ENCODE measurements around the gene MBL2. TPM values are rescaled to one million over a fixed set of nuclear protein-coding genes. Genes with fewer than 3 reads are reported as not detected.

The MBL2 gene
- total RNA-seq, 1 donor from 2014 or later: not detected

- H3K9ac ChIP-seq (ENCODE audit: low read depth in 1 of 3, low read length in 3 of 3): no peak overlapping the region
- H3K4me1 ChIP-seq (ENCODE audit: control insufficient read depth in 3 of 3, insufficient read depth in 3 of 3, low read length in 3 of 3): no peaks in the 10 kb centered on the region
- no peaks in the 10 kb centered on the region for H3K36me3 ChIP-seq (ENCODE audit: control insufficient read depth in 3 of 3, insufficient read depth in 3 of 3, low read length in 3 of 3)
- no peaks in the 10 kb centered on the region for H3K9me3 ChIP-seq (ENCODE audit: control insufficient read depth in 3 of 3, low read length in 3 of 3)
- H3K4me3 ChIP-seq (ENCODE audit: low read length in 3 of 3): no peak overlapping the region
- no peak overlapping the region for H3K27ac ChIP-seq (ENCODE audit: low read depth, low read length)
- no peaks in the 10 kb centered on the region for H3K27me3 ChIP-seq (ENCODE audit: control insufficient read depth in 3 of 3, insufficient read depth in 3 of 3, low read length in 3 of 3)
These were observed 29.9 kb downstream of the MBL2 start for GRCh38 chr10:52742731-52743130.

GRCh38 chr10:52741851-52742250 lies 30.7 kb downstream of the MBL2 start:
- H3K9ac ChIP-seq (ENCODE audit: low read depth in 1 of 3, low read length in 3 of 3): no peak overlapping the region
- no peak overlapping the region for H3K4me3 ChIP-seq (ENCODE audit: low read length in 3 of 3)
- no peaks in the 10 kb centered on the region for H3K36me3 ChIP-seq (ENCODE audit: control insufficient read depth in 3 of 3, insufficient read depth in 3 of 3, low read length in 3 of 3)

GRCh38 chr10:52740913-52741675 lies 31.5 kb downstream of the MBL2 start:
- Histone ChIP-seq H3K27ac (ENCODE audit: low read depth, low read length) (no peak overlapping the region), H3K9me3 (ENCODE audit: control insufficient read depth in 3 of 3, low read length in 3 of 3) (no peaks in the 10 kb centered on the region), H3K4me3 (ENCODE audit: low read length in 3 of 3) (no peak overlapping the region), H3K36me3 (ENCODE audit: control insufficient read depth in 3 of 3, insufficient read depth in 3 of 3, low read length in 3 of 3) (no peaks in the 10 kb centered on the region), H3K27me3 (ENCODE audit: control insufficient read depth in 3 of 3, insufficient read depth in 3 of 3, low read length in 3 of 3) (no peaks in the 10 kb centered on the region), H3K9ac (ENCODE audit: low read depth in 1 of 3, low read length in 3 of 3) (no peak overlapping the region), H3K4me1 (ENCODE audit: control insufficient read depth in 3 of 3, insufficient read depth in 3 of 3, low read length in 3 of 3) (no peaks in the 10 kb centered on the region)

More at GRCh38 chr10:52741851-52742250, 30.7 kb downstream of the MBL2 start:
- H3K27ac ChIP-seq (ENCODE audit: low read depth, low read length): no peak overlapping the region
- no peaks in the 10 kb centered on the region for H3K27me3 ChIP-seq (ENCODE audit: control insufficient read depth in 3 of 3, insufficient read depth in 3 of 3, low read length in 3 of 3)
- H3K9me3 ChIP-seq (ENCODE audit: control insufficient read depth in 3 of 3, low read length in 3 of 3): no peaks in the 10 kb centered on the region
- H3K4me1 ChIP-seq (ENCODE audit: control insufficient read depth in 3 of 3, insufficient read depth in 3 of 3, low read length in 3 of 3): no peaks in the 10 kb centered on the region

GRCh38 chr10:52740155-52740549 lies 32.4 kb downstream of the MBL2 start:
- Histone ChIP-seq H3K9ac (ENCODE audit: low read depth in 1 of 3, low read length in 3 of 3) (no peak overlapping the region), H3K4me3 (ENCODE audit: low read length in 3 of 3) (no peak overlapping the region), H3K4me1 (ENCODE audit: control insufficient read depth in 3 of 3, insufficient read depth in 3 of 3, low read length in 3 of 3) (no peaks in the 10 kb centered on the region), H3K27me3 (ENCODE audit: control insufficient read depth in 3 of 3, insufficient read depth in 3 of 3, low read length in 3 of 3) (no peaks in the 10 kb centered on the region), H3K9me3 (ENCODE audit: control insufficient read depth in 3 of 3, low read length in 3 of 3) (no peaks in the 10 kb centered on the region), H3K36me3 (ENCODE audit: control insufficient read depth in 3 of 3, insufficient read depth in 3 of 3, low read length in 3 of 3) (no peaks in the 10 kb centered on the region), H3K27ac (ENCODE audit: low read depth, low read length) (no peak overlapping the region)

GRCh38 chr10:52739380-52740154 lies 33.0 kb downstream of the MBL2 start:
- no peaks in the 10 kb centered on the region for H3K36me3 ChIP-seq (ENCODE audit: control insufficient read depth in 3 of 3, insufficient read depth in 3 of 3, low read length in 3 of 3)
- no peaks in the 10 kb centered on the region for H3K9me3 ChIP-seq (ENCODE audit: control insufficient read depth in 3 of 3, low read length in 3 of 3)
- H3K27ac ChIP-seq (ENCODE audit: low read depth, low read length): no peak overlapping the region
- H3K9ac ChIP-seq (ENCODE audit: low read depth in 1 of 3, low read length in 3 of 3): no peak overlapping the region
- H3K4me3 ChIP-seq (ENCODE audit: low read length in 3 of 3): no peak overlapping the region
- no peaks in the 10 kb centered on the region for H3K27me3 ChIP-seq (ENCODE audit: control insufficient read depth in 3 of 3, insufficient read depth in 3 of 3, low read length in 3 of 3)
- H3K4me1 ChIP-seq (ENCODE audit: control insufficient read depth in 3 of 3, insufficient read depth in 3 of 3, low read length in 3 of 3): no peaks in the 10 kb centered on the region

GRCh38 chr10:52738951-52739350 lies 33.6 kb downstream of the MBL2 start:
- no peak overlapping the region for H3K27ac ChIP-seq (ENCODE audit: low read depth, low read length)
- no peak overlapping the region for H3K4me3 ChIP-seq (ENCODE audit: low read length in 3 of 3)
- no peaks in the 10 kb centered on the region for H3K4me1 ChIP-seq (ENCODE audit: control insufficient read depth in 3 of 3, insufficient read depth in 3 of 3, low read length in 3 of 3)
- no peaks in the 10 kb centered on the region for H3K27me3 ChIP-seq (ENCODE audit: control insufficient read depth in 3 of 3, insufficient read depth in 3 of 3, low read length in 3 of 3)
- no peak overlapping the region for H3K9ac ChIP-seq (ENCODE audit: low read depth in 1 of 3, low read length in 3 of 3)
- no peaks in the 10 kb centered on the region for H3K36me3 ChIP-seq (ENCODE audit: control insufficient read depth in 3 of 3, insufficient read depth in 3 of 3, low read length in 3 of 3)
- no peaks in the 10 kb centered on the region for H3K9me3 ChIP-seq (ENCODE audit: control insufficient read depth in 3 of 3, low read length in 3 of 3)

- no peaks in the 10 kb centered on the region for H3K36me3 ChIP-seq (ENCODE audit: control insufficient read depth in 3 of 3, insufficient read depth in 3 of 3, low read length in 3 of 3)
- no peaks in the 10 kb centered on the region for H3K4me1 ChIP-seq (ENCODE audit: control insufficient read depth in 3 of 3, insufficient read depth in 3 of 3, low read length in 3 of 3)
- no peaks in the 10 kb centered on the region for H3K27me3 ChIP-seq (ENCODE audit: control insufficient read depth in 3 of 3, insufficient read depth in 3 of 3, low read length in 3 of 3)
- no peak overlapping the region for H3K4me3 ChIP-seq (ENCODE audit: low read length in 3 of 3)
- H3K27ac ChIP-seq (ENCODE audit: low read depth, low read length): no peak overlapping the region
- no peak overlapping the region for H3K9ac ChIP-seq (ENCODE audit: low read depth in 1 of 3, low read length in 3 of 3)
- no peaks in the 10 kb centered on the region for H3K9me3 ChIP-seq (ENCODE audit: control insufficient read depth in 3 of 3, low read length in 3 of 3)
These were observed 43.1 kb downstream of the MBL2 start for GRCh38 chr10:52729271-52730104.

- Histone ChIP-seq H3K9me3 (ENCODE audit: control insufficient read depth in 3 of 3, low read length in 3 of 3) (no peaks in the 10 kb centered on the region), H3K4me3 (ENCODE audit: low read length in 3 of 3) (no peak overlapping the region)
These were observed 52.6 kb downstream of the MBL2 start for GRCh38 chr10:52720018-52720417.

More at GRCh38 chr10:52720018-52720417, 52.6 kb downstream of the MBL2 start:
- Histone ChIP-seq H3K4me1 (ENCODE audit: control insufficient read depth in 3 of 3, insufficient read depth in 3 of 3, low read length in 3 of 3) (no peaks in the 10 kb centered on the region), H3K36me3 (ENCODE audit: control insufficient read depth in 3 of 3, insufficient read depth in 3 of 3, low read length in 3 of 3) (no peaks in the 10 kb centered on the region), H3K9ac (ENCODE audit: low read depth in 1 of 3, low read length in 3 of 3) (no peak overlapping the region), H3K27me3 (ENCODE audit: control insufficient read depth in 3 of 3, insufficient read depth in 3 of 3, low read length in 3 of 3) (no peaks in the 10 kb centered on the region), H3K27ac (ENCODE audit: low read depth, low read length) (no peak overlapping the region)

All from skeletal muscle tissue (tissue), 4 donors.